SJSA1 (cell line): ENCODE measurements around the gene EEFSEC. TPM values are rescaled to one million over a fixed set of nuclear protein-coding genes. Genes with fewer than 3 reads are reported as not detected.
A peak's percentile ranks its signal among the peaks of the same experiment; 100 is the strongest.

ENCODE experiments used
- DNase-seq, 2 experiments: peaks; one replicate each; pipeline ENCODE4 v3.0.0-alpha.2; 2015 to 2020; ENCODE audit warnings: low spot score in 2 of 2, low read depth in 1 of 2
- H3K27ac ChIP-seq: fragments of 250-450 bp; sonication (Bioruptor Pico); 2 replicates; pipeline ENCODE4 v1.5.1; 2020; ENCODE audit warnings: mild to moderate bottlenecking, moderate library complexity
- H3K27me3 ChIP-seq: fragments of 250-450 bp; sonication (Bioruptor Pico); replicated peaks from 2 replicates; pipeline ENCODE4 v1.5.1; 2020; ENCODE audit warnings: mild to moderate bottlenecking, moderate library complexity
- H3K36me3 ChIP-seq: fragments of 250-450 bp; sonication (Bioruptor Pico); 2 replicates; pipeline ENCODE4 v1.5.1; 2020; ENCODE audit warnings: mild to moderate bottlenecking
- H3K4me1 ChIP-seq: fragments of 250-450 bp; sonication (Bioruptor Pico); replicated peaks from 2 replicates; pipeline ENCODE4 v1.6.1; 2021; ENCODE audit warnings: mild to moderate bottlenecking
- H3K4me3 ChIP-seq: fragments of 250-450 bp; sonication (Bioruptor Pico); 2 replicates; pipeline ENCODE4 v1.5.1; 2020; ENCODE audit warnings: mild to moderate bottlenecking
- H3K9me3 ChIP-seq: fragments of 250-450 bp; sonication (Bioruptor Pico); replicated peaks from 2 replicates; pipeline ENCODE4 v1.5.1; 2020; ENCODE audit warnings: mild to moderate bottlenecking
- total RNA-seq: library from RNA; depleted of rRNA; stranded (reverse); fragments of >200 nt; shearing (Covaris generic); gene quantifications from 2 replicates; pipeline ENCODE4 v1.2.3, GENCODE V29; 2014

EEFSEC gene
- total RNA-seq, 1 experiment from 2014 or later = 5.5 TPM

- H3K36me3 ChIP-seq = peaks cover 2% of the 10 kb centered on the region; the same call in 1 of the 2 replicates
- H3K4me3 ChIP-seq = no peak overlapping the region
- no peak overlapping the region for H3K27ac ChIP-seq
- no peak for DNase-seq
- peaks cover 14% of the 10 kb centered on the region for H3K4me1 ChIP-seq
- no peaks in the 10 kb centered on the region for H3K27me3 ChIP-seq
- H3K9me3 ChIP-seq = no peaks in the 10 kb centered on the region
Observed at GRCh38 chr3:128354788-128355542, 201.7 kb downstream of the EEFSEC start.

GRCh38 chr3:128355543-128355919 is 202.2 kb downstream of the EEFSEC start:
- peaks cover 2% of the 10 kb centered on the region; the same call in 1 of the 2 replicates for H3K36me3 ChIP-seq
- no peak overlapping the region for H3K27ac ChIP-seq
- no peak for DNase-seq
- no peaks in the 10 kb centered on the region for H3K27me3 ChIP-seq
- no peak overlapping the region for H3K4me3 ChIP-seq
- H3K9me3 ChIP-seq = no peaks in the 10 kb centered on the region
- peaks cover 20% of the 10 kb centered on the region for H3K4me1 ChIP-seq

DNA sequence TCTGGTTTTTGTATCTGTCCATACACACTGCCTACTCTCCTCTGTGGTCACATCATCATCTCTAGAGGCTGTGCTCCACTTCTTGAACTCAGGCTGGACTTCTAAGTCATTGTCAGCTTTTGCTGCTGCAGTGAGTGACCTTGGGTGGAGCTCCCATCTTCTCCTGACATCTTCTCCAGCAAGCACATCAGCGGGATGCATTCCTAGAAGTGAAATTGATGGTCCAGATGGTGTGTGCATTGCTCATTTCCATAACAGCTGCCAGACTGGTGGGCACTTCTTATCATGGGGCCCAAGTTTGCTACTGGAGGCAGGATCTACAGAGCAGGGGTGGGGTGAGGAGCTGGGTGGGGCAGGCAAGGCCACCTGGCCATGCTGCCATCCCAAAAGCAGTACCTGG is 203.5 kb downstream of the EEFSEC start:
- H3K27me3 ChIP-seq = no peaks in the 10 kb centered on the region
- H3K4me1 ChIP-seq = peaks cover 27% of the 10 kb centered on the region
- no peaks in the 10 kb centered on the region; the same call in 1 of the 2 replicates for H3K36me3 ChIP-seq
- no peak overlapping the region for H3K27ac ChIP-seq
- DNase-seq = no peak
- H3K9me3 ChIP-seq = no peaks in the 10 kb centered on the region
- no peak overlapping the region for H3K4me3 ChIP-seq

GRCh38 chr3:128357538-128357937 is 204.3 kb downstream of the EEFSEC start:
- no peak for DNase-seq
- H3K4me3 ChIP-seq = no peak overlapping the region
- peaks cover 27% of the 10 kb centered on the region for H3K4me1 ChIP-seq
- no peaks in the 10 kb centered on the region for H3K9me3 ChIP-seq
- no peaks in the 10 kb centered on the region for H3K27me3 ChIP-seq
- no peaks in the 10 kb centered on the region; the same call in 1 of the 2 replicates for H3K36me3 ChIP-seq
- H3K27ac ChIP-seq = no peak overlapping the region

- Histone ChIP-seq H3K4me1 (peaks cover 27% of the 10 kb centered on the region), H3K36me3 (no peaks in the 10 kb centered on the region; the same call in 1 of the 2 replicates), H3K27me3 (no peaks in the 10 kb centered on the region)
Observed at GRCh38 chr3:128358156-128358895, 205.0 kb downstream of the EEFSEC start.

DNA sequence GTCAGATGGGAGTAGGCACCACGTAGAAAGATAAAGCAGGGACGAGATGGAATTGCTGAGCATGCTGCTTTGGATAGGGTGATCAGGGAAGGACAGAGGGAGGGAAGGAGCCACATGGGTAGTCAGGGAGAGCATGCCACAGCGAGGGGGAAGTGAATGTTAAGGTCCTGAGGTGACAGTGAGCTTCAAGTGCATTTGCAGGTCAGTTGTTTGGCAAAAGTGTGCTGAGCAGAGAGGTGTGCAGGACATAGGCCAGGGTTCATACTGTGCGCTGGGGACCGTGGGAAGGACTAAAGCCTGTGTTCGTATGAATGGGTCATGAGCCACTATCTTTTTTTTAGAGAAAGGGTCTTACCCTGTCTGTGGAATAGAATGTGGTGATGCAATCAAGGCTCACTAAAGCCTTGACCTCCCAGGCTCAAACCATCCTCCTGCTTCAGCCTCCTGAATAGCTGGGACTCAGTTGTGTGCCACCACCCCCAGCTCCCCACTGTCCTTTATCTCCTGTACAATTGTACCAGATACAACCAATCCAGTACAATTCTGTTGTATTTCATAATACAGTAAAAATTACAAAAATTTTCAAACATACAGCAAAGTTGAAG is 205.9 kb downstream of the EEFSEC start:
- no peaks in the 10 kb centered on the region for H3K27me3 ChIP-seq
- no peaks in the 10 kb centered on the region; the same call in 1 of the 2 replicates for H3K36me3 ChIP-seq
- peaks cover 22% of the 10 kb centered on the region for H3K4me1 ChIP-seq
- no peak for DNase-seq
- no peaks in the 10 kb centered on the region for H3K9me3 ChIP-seq
- no peak overlapping the region for H3K4me3 ChIP-seq
- no peak overlapping the region for H3K27ac ChIP-seq

More at GRCh38 chr3:128358156-128358895, 205.0 kb downstream of the EEFSEC start:
- DNase-seq = no peak
- Histone ChIP-seq H3K9me3 (no peaks in the 10 kb centered on the region), H3K4me3 (no peak overlapping the region), H3K27ac (no peak overlapping the region)

- no peaks in the 10 kb centered on the region; the same call in 1 of the 2 replicates for H3K36me3 ChIP-seq
- no peaks in the 10 kb centered on the region for H3K9me3 ChIP-seq
- peak in 1 of 2 experiments; percentile 22 for DNase-seq
- H3K4me1 ChIP-seq = peaks cover 15% of the 10 kb centered on the region
- no peak overlapping the region for H3K27ac ChIP-seq
- H3K4me3 ChIP-seq = no peak overlapping the region
- H3K27me3 ChIP-seq = no peaks in the 10 kb centered on the region
Observed at GRCh38 chr3:128359846-128360642, 206.8 kb downstream of the EEFSEC start.

GRCh38 chr3:128360705-128361271 is 207.5 kb downstream of the EEFSEC start:
- Histone ChIP-seq H3K27ac (no peak overlapping the region), H3K9me3 (no peaks in the 10 kb centered on the region), H3K27me3 (no peaks in the 10 kb centered on the region), H3K4me1 (peaks cover 15% of the 10 kb centered on the region), H3K4me3 (no peak overlapping the region), H3K36me3 (no peaks in the 10 kb centered on the region; the same call in 1 of the 2 replicates)
- peak in 1 of 2 experiments; percentile 5 for DNase-seq

- no peak overlapping the region for H3K4me3 ChIP-seq
- no peak for DNase-seq
- no peak overlapping the region for H3K27ac ChIP-seq
- peaks cover 24% of the 10 kb centered on the region for H3K4me1 ChIP-seq
- no peaks in the 10 kb centered on the region; the same call in 1 of the 2 replicates for H3K36me3 ChIP-seq
- no peaks in the 10 kb centered on the region for H3K27me3 ChIP-seq
- no peaks in the 10 kb centered on the region for H3K9me3 ChIP-seq
Observed at GRCh38 chr3:128362026-128362965, 209.0 kb downstream of the EEFSEC start.

GRCh38 chr3:128364291-128364690 is 211.0 kb downstream of the EEFSEC start:
- H3K9me3 ChIP-seq = no peaks in the 10 kb centered on the region
- no peaks in the 10 kb centered on the region; the same call in 1 of the 2 replicates for H3K36me3 ChIP-seq
- no peak overlapping the region for H3K27ac ChIP-seq
- peaks cover 24% of the 10 kb centered on the region for H3K4me1 ChIP-seq
- no peaks in the 10 kb centered on the region for H3K27me3 ChIP-seq
- DNase-seq = no peak
- H3K4me3 ChIP-seq = no peak overlapping the region

DNA sequence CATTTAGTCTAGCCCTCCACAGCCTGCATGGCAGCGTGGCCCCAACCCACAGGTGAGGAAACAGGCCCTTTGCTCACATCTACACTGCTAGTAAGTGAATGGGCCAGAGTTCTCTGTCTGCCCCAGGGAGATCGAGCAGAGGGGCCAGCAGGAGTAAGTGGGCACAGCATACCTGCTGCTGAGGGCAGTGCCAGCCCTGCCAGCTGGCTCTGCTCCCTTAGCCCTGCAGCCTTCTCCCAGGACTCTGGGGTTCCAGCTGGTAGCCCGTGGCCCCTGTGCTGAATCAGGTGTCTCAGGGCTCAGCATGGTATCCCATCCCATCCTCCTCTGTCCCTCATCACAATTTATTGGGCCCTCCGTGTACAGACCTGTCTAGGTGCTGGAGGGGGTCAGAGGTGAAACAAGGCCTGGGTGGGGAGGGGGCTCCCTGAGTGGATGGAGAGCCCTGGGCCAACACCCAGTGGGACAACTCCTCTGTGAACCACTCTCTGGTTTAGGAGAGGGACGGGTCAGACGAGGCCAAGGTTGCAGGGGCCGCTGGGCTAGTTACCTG is 211.6 kb downstream of the EEFSEC start:
- Histone ChIP-seq H3K4me1 (peaks cover 22% of the 10 kb centered on the region), H3K36me3 (no peaks in the 10 kb centered on the region; the same call in 1 of the 2 replicates), H3K27me3 (no peaks in the 10 kb centered on the region), H3K4me3 (no peak overlapping the region), H3K9me3 (no peaks in the 10 kb centered on the region), H3K27ac (no peak overlapping the region)
- no peak for DNase-seq

DNA sequence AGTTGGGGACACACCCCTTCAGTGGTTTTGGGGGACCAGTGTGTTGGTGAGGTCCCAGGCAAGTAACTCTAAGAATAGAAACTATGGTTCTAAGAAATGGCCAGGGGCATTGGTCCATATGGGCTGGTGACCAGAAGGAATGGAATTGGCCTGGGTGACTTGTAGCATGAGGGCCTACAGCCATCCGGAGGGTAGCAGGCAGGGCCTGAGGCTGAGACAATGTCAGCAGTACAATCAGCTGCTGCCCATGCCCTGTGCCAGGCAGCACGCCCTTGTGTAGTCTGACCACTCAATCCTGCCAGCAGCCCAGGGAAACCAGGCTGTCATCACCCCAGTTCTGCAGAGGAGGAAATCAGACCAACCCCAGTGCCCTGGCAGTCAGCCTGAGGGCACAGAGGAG is 212.9 kb downstream of the EEFSEC start:
- no peak overlapping the region for H3K4me3 ChIP-seq
- no peak overlapping the region for H3K27ac ChIP-seq
- H3K36me3 ChIP-seq = no peaks in the 10 kb centered on the region
- no peak for DNase-seq
- peaks cover 9% of the 10 kb centered on the region for H3K4me1 ChIP-seq
- no peaks in the 10 kb centered on the region for H3K27me3 ChIP-seq
- H3K9me3 ChIP-seq = no peaks in the 10 kb centered on the region
